Measurements from ENCODE around the gene CCDC28B.

- TF ChIP-seq EZH2 (IDR thresholded peaks at IDR 0.05; ENCODE audit: low read length, missing control alignments): no peak
- TF ChIP-seq CTCF (conservative IDR thresholded peaks at IDR 0.05 in 1 of 2, IDR thresholded peaks at IDR 0.05 in 1 of 2; ENCODE audit: low read depth in 1 of 2, low read length in 2 of 2): no peak
Observed at GRCh38 chr1:32246888-32247273, 46.5 kb downstream of the CCDC28B start, which contains the start of gene FAM167B.
